SK-N-SH treated with all-trans-retinoic acid at 6 μM for 48 hours (cell line): ENCODE measurements around the gene AGAP3.

ENCODE experiments used
- ARNTL ChIP-seq: fragments of 450-650 bp; formaldehyde crosslinking; IDR thresholded peaks from 2 replicates; pipeline ENCODE4 v1.5.0; 2020; ENCODE audit warnings: low read depth, mild to moderate bottlenecking, moderate library complexity, borderline replicate concordance
- BACH2 ChIP-seq: fragments of 250-450 bp; sonication (Bioruptor Pico); IDR thresholded peaks from 2 replicates; pipeline ENCODE4 v1.9.0; 2021; ENCODE audit warnings: mild to moderate bottlenecking, borderline replicate concordance
- ESRRG ChIP-seq: fragments of 250-450 bp; sonication (Bioruptor Pico); IDR thresholded peaks from 2 replicates; pipeline ENCODE4 v1.6.1; 2021; ENCODE audit warnings: mild to moderate bottlenecking
- OSR1 ChIP-seq: fragments of 250-450 bp; sonication (Bioruptor Pico); IDR thresholded peaks from 2 replicates; pipeline ENCODE4 v1.8.0; 2022; ENCODE audit warnings: moderate library complexity, mild to moderate bottlenecking, inconsistent platforms
- PPARA ChIP-seq: fragments of 250-450 bp; sonication (Bioruptor Pico); IDR thresholded peaks from 2 replicates; pipeline ENCODE4 v1.5.0; 2020; ENCODE audit warnings: mild to moderate bottlenecking, borderline replicate concordance
- ZC3H10 ChIP-seq: fragments of 250-450 bp; sonication (Bioruptor Pico); IDR thresholded peaks from 2 replicates; pipeline ENCODE4 v1.5.1; 2021; ENCODE audit warnings: mild to moderate bottlenecking, moderate library complexity
- ZFP3 ChIP-seq: fragments of 250-450 bp; sonication (Bioruptor Pico); IDR thresholded peaks from 2 replicates; pipeline ENCODE4 v1.5.0; 2020; ENCODE audit warnings: mild to moderate bottlenecking, moderate library complexity
- ZFP30 ChIP-seq: fragments of 450-650 bp; formaldehyde crosslinking; IDR thresholded peaks from 2 replicates; pipeline ENCODE4 v1.5.0; 2022; ENCODE audit warnings: mild to moderate bottlenecking, moderate library complexity
- ZNF70 ChIP-seq: fragments of 450-650 bp; formaldehyde crosslinking; IDR thresholded peaks from 2 replicates; pipeline ENCODE4 v1.5.0; 2020; ENCODE audit warnings: mild to moderate bottlenecking, moderate library complexity
- TF ChIP-seq, protein P1 (sequence below): fragments of 250-450 bp; sonication (Bioruptor Pico); IDR thresholded peaks from 2 replicates; pipeline ENCODE4 v1.8.0; 2020; ENCODE audit warnings: mild to moderate bottlenecking, moderate library complexity, borderline replicate concordance
- TF ChIP-seq, protein P2 (sequence below): fragments of 250-450 bp; sonication (Bioruptor Pico); IDR thresholded peaks from 2 replicates; pipeline ENCODE4 v1.5.0; 2020; ENCODE audit warnings: mild to moderate bottlenecking, moderate library complexity

DNA sequence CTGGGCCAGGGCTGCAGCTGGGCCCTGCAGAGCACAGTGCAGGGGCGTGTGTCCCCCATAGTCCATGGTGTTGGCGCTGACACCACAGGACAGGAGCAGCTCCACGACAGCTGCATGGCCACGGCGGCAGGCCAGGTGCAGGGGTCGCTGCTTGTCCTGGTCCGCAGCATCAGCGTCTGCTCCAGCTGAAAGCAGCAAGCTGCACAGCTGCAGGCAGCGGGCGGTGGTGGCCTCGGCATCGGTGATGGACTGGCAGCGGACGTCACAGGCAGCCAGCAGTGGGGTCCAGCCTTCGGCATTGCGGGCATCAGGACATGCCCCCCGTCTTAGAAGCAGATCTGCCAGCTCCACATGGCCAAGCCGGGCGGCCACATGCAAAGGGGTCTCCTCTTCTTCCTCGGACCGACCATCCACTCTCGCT is 94.7 kb downstream of the AGAP3 start:
- TF ChIP-seq ZFP3 (CRISPR knock-in tag) (no peak), ZFP30 (no peak), ZNF70 (CRISPR knock-in tag) (no peak), ESRRG (CRISPR knock-in tag) (no peak), ARNTL (no peak), BACH2 (CRISPR knock-in tag) (no peak), PPARA (CRISPR knock-in tag) (no peak), OSR1 (CRISPR knock-in tag) (no peak), ZC3H10 (no peak)
- TF ChIP-seq, protein P1, sequence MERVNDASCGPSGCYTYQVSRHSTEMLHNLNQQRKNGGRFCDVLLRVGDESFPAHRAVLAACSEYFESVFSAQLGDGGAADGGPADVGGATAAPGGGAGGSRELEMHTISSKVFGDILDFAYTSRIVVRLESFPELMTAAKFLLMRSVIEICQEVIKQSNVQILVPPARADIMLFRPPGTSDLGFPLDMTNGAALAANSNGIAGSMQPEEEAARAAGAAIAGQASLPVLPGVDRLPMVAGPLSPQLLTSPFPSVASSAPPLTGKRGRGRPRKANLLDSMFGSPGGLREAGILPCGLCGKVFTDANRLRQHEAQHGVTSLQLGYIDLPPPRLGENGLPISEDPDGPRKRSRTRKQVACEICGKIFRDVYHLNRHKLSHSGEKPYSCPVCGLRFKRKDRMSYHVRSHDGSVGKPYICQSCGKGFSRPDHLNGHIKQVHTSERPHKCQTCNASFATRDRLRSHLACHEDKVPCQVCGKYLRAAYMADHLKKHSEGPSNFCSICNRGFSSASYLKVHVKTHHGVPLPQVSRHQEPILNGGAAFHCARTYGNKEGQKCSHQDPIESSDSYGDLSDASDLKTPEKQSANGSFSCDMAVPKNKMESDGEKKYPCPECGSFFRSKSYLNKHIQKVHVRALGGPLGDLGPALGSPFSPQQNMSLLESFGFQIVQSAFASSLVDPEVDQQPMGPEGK (CRISPR knock-in tag) = no peak
- TF ChIP-seq, protein P2, sequence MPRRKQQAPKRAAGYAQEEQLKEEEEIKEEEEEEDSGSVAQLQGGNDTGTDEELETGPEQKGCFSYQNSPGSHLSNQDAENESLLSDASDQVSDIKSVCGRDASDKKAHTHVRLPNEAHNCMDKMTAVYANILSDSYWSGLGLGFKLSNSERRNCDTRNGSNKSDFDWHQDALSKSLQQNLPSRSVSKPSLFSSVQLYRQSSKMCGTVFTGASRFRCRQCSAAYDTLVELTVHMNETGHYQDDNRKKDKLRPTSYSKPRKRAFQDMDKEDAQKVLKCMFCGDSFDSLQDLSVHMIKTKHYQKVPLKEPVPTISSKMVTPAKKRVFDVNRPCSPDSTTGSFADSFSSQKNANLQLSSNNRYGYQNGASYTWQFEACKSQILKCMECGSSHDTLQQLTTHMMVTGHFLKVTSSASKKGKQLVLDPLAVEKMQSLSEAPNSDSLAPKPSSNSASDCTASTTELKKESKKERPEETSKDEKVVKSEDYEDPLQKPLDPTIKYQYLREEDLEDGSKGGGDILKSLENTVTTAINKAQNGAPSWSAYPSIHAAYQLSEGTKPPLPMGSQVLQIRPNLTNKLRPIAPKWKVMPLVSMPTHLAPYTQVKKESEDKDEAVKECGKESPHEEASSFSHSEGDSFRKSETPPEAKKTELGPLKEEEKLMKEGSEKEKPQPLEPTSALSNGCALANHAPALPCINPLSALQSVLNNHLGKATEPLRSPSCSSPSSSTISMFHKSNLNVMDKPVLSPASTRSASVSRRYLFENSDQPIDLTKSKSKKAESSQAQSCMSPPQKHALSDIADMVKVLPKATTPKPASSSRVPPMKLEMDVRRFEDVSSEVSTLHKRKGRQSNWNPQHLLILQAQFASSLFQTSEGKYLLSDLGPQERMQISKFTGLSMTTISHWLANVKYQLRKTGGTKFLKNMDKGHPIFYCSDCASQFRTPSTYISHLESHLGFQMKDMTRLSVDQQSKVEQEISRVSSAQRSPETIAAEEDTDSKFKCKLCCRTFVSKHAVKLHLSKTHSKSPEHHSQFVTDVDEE (CRISPR knock-in tag) = no peak
